Panc1 (cell line): ENCODE data around the gene FBXW11.

Experiments
- POLR2AphosphoS5 ChIP-seq: IDR thresholded peaks from 2 replicates; pipeline ENCODE4 v1.6.1; 2012; ENCODE audit warnings: mild to moderate bottlenecking, low read depth, low read length, moderate library complexity
- TF ChIP-seq, protein P1 (sequence below): fragments of 450-650 bp; IDR thresholded peaks from 2 replicates; pipeline ENCODE4 v1.5.1; 2017; ENCODE audit warnings: mild to moderate bottlenecking
- TF ChIP-seq, protein P2 (sequence below), 2 experiments: IDR thresholded peaks; 2 replicates each; pipeline ENCODE4 v1.6.1; 2011 to 2012; ENCODE audit warnings: low read depth in 2 of 2, control low read depth in 1 of 2, low read length in 1 of 2, mild to moderate bottlenecking in 1 of 2, moderate library complexity in 1 of 2; ENCODE audit not compliant: insufficient read depth in 1 of 2

DNA sequence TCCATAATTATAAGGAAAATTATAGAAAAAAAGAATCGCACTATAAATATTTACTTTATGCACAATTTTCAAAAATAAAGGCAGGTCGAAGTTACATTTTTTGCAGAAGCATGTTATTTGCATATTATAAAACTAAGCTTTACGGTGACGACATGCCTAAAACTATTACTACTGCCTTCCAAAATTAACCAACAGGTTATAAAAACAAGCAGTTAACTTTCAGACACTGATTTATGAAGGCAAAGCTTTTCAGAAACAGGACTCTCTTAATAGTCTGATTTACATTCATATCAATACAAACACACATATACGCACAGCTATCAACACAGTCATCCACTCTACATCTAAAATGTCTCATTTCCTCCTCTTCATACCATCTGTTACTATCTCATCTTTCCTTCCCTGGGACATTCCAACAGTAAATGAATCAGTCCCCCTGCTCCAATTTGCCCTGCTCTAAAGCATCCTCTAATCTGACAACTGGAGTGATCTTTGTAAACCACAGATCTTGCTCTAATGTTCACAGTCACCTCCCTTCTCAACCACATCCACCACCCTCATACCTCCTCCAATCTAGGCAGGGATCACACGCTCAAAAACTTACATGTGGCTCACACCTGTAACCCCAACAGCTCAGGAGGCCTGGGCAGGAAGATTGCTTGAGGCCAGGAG, 21.6 kb downstream of the FBXW11 start:
- TF ChIP-seq, protein P1, sequence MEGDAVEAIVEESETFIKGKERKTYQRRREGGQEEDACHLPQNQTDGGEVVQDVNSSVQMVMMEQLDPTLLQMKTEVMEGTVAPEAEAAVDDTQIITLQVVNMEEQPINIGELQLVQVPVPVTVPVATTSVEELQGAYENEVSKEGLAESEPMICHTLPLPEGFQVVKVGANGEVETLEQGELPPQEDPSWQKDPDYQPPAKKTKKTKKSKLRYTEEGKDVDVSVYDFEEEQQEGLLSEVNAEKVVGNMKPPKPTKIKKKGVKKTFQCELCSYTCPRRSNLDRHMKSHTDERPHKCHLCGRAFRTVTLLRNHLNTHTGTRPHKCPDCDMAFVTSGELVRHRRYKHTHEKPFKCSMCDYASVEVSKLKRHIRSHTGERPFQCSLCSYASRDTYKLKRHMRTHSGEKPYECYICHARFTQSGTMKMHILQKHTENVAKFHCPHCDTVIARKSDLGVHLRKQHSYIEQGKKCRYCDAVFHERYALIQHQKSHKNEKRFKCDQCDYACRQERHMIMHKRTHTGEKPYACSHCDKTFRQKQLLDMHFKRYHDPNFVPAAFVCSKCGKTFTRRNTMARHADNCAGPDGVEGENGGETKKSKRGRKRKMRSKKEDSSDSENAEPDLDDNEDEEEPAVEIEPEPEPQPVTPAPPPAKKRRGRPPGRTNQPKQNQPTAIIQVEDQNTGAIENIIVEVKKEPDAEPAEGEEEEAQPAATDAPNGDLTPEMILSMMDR = no peak
- TF ChIP-seq, protein P2, sequence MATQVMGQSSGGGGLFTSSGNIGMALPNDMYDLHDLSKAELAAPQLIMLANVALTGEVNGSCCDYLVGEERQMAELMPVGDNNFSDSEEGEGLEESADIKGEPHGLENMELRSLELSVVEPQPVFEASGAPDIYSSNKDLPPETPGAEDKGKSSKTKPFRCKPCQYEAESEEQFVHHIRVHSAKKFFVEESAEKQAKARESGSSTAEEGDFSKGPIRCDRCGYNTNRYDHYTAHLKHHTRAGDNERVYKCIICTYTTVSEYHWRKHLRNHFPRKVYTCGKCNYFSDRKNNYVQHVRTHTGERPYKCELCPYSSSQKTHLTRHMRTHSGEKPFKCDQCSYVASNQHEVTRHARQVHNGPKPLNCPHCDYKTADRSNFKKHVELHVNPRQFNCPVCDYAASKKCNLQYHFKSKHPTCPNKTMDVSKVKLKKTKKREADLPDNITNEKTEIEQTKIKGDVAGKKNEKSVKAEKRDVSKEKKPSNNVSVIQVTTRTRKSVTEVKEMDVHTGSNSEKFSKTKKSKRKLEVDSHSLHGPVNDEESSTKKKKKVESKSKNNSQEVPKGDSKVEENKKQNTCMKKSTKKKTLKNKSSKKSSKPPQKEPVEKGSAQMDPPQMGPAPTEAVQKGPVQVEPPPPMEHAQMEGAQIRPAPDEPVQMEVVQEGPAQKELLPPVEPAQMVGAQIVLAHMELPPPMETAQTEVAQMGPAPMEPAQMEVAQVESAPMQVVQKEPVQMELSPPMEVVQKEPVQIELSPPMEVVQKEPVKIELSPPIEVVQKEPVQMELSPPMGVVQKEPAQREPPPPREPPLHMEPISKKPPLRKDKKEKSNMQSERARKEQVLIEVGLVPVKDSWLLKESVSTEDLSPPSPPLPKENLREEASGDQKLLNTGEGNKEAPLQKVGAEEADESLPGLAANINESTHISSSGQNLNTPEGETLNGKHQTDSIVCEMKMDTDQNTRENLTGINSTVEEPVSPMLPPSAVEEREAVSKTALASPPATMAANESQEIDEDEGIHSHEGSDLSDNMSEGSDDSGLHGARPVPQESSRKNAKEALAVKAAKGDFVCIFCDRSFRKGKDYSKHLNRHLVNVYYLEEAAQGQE (IDR thresholded peaks at IDR 0.05; ENCODE audit: insufficient read depth in 1 of 2, low read depth in 2 of 2, low read length in 1 of 2) = no peak
- no peak for TF ChIP-seq POLR2AphosphoS5
